IPS-11a (cell line): Measurements from ENCODE around the gene ANKRD33.

ENCODE experiments used
- H3K4me3 ChIP-seq: one replicate; pipeline ENCODE4 v1.5.1; 2013; ENCODE audit warnings: low read depth, low read length, control low read depth

ANKRD33 gene

GRCh38 chr12:51887476-51888315 is at the start of gene ANKRD33:
Gene ANKRD33, plus strand, starts transcription at chr12:51888103. Its CDS starts 84 bp downstream, at chr12:51888187.
- no peak within 1 kb of the TSS for H3K4me3 ChIP-seq

DNA sequence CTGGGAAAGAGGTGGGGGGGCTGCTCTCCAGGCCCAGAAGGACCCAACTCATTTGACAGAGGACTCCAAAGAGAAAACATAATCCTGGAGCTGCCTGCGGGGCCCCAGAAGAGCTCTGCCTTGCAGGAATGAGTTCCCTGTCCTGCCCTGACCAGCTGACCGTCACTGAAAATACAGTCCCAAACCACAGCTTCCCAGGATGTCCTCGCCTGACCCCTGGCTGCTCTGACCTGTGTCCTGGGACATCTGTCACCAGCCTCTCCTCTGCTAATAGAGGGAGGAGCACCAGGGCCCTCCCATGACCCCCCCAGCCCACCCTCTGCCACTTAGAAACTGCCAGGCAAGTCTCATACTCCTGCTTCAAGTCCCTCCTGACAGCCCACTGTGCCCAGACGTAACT is 49.1 kb upstream of the ANKRD33 start:
- H3K4me3 ChIP-seq: no peak overlapping the region

DNA sequence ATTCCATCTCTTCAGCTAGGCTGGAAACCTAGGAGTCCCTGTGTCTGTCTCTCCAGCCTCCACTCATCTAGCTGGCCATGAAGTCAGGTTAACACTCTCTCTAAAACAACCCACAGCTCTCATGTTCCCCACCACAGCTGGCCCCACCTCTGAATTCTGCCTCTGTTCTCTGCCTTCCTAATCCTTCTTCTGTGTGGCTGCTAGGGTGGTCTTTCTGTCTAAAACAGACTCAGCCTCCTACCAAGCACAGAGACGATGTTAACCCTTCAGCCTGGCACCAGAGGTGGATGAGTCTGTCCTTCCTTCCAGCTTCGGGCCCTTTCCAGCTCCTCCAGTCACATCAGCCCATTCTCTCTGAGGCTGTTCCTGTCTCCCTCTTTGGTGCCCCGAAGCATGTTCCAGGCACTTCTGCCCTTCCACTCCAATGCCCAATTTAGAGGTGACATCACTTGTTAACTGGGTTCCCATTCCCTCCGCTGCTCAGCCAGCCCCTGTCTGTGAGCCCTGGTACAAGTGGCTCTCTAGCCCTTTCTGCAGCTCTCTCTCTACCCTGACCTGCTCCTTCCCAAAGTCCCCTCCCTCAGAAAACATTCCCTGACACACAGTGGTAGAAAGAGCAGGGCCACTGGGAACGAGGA is 48.5 kb upstream of the ANKRD33 start:
- no peak overlapping the region for H3K4me3 ChIP-seq

DNA sequence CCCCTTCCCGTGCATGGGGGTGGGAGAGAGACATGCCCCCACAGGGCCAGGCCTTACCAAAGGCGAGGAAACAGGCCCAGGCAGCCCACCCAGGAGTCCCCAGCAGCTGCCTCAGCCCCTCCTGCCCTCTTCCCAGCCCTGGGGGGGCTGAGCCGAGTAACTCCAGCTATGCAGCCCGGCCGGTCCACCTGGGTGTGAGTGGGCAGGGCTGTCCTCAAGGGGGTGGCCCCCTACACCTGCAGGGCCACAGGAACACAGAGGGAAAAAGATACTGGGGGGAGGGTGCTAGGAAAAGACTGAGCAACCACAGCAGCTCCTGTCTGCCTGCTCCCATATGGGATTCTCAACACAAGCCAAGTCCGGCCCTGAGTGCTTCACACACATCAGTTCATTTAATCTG is 46.9 kb upstream of the ANKRD33 start:
- H3K4me3 ChIP-seq: no peak overlapping the region

GRCh38 chr12:51841727-51842126 is 46.2 kb upstream of the ANKRD33 start:
- no peak overlapping the region for H3K4me3 ChIP-seq

DNA sequence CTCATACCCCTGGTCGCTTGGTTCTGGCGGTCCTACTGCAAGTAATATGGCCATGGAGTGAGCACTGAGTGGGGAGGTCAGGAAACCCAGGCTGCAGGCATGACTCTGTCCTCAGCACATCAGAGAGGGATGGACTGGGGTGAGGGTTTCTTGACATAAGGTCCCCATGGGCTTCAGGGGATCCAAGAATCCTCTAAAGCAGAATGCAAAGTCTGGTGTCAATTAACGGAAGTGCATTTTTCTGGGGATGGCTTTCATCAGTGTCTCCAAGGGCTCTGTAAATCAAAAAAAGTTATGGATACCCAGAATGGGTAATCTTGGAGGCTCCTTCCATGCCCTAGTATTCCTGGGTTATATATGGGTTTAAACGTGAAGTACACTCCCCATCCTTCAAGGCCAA is 43.0 kb upstream of the ANKRD33 start:
- H3K4me3 ChIP-seq: no peak overlapping the region

GRCh38 chr12:51845482-51845881 is 42.4 kb upstream of the ANKRD33 start:
- H3K4me3 ChIP-seq: no peak overlapping the region

GRCh38 chr12:51846271-51846691 is 41.6 kb upstream of the ANKRD33 start:
- no peak overlapping the region for H3K4me3 ChIP-seq

GRCh38 chr12:51846911-51847642 is 40.8 kb upstream of the ANKRD33 start:
- peak overlapping the region; percentile 67 for H3K4me3 ChIP-seq

DNA sequence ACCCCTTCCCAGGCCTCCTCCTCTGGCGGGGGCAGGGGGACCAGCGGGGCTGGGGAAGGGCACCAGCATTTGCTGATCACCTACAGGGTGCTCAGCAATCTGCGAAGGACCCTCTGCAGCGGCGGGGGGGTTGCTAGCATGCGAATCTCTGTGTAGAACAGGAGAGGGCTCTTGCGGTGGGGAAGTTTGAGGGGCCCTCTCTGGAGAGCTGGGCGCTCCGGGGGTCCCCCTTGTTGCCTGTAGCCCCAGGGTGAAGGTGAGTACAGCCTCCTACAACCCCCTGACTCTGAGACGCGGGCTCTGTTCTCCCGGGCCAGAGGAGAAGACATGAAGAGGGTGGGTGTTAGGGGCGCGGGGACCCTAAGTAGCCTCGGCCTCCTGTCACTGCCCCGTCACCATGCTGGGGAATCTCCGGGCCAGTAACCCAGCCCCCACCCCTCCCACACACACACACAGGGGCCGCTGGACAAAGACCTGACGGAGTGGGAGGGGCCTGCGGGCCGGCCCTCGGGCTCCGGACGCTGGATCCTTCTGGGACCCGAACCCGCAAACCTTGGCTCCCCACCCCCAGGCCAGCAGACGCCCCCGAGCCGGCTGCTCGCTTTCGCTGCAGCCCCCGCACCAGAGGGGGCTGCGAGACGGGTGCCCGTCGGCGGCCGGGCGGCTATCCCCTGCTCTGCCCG is 40.1 kb upstream of the ANKRD33 start:
- H3K4me3 ChIP-seq: peak overlapping the region; percentile 67

- peak within 1 kb of the TSS; percentile 67 for H3K4me3 ChIP-seq
These were observed 39.6 kb upstream of the ANKRD33 start, which contains the start of gene FIGNL2 for GRCh38 chr12:51848326-51848727. Gene FIGNL2, minus strand, starts transcription at chr12:51848718. Its CDS starts 26,305 bp downstream, at chr12:51822413.

DNA sequence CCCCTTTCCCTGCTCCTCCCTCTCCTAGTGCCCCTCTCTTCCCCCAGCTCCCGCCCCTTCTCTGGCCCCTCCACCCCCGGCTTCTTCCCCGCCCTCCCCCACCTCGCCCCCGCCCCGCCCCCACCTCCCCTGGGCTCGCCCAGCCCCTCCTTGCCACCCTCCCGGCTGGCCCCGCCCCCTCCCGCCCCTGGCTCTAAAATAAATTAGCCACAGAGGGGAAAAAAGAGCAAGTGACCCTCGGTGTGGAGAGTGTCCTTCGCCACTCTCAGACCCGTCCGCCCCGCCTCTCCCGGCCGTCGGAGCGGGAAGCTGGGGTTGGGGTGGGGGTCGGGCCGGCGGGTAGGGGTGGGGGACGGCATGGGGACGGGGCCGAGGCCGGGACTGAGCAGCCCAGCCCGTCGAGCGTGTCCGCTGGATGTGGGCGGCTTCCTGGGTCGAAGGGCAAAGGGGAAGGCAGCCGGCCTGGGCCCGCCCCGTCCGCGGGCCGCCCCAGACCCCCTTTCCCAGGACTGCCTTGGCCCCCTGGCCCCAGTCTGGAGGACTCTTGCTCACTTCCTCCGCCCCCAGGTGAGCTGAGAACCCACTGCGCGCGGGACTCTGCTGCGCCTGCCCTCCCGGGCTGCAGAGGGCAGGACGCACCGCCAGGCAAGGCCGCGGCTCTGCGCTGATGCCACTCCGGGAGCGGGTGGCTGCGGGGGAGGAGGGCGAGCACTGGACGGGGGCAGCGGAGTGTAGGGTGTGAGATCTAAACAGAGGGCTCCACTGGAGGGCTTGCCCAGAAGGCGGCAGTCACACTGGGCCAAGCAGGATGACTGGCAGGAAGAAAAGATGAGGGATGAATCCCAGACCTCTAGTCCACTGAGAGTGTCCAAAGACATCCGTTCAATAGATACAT is 38.8 kb upstream of the ANKRD33 start:
- peak overlapping the region; percentile 33 for H3K4me3 ChIP-seq

DNA sequence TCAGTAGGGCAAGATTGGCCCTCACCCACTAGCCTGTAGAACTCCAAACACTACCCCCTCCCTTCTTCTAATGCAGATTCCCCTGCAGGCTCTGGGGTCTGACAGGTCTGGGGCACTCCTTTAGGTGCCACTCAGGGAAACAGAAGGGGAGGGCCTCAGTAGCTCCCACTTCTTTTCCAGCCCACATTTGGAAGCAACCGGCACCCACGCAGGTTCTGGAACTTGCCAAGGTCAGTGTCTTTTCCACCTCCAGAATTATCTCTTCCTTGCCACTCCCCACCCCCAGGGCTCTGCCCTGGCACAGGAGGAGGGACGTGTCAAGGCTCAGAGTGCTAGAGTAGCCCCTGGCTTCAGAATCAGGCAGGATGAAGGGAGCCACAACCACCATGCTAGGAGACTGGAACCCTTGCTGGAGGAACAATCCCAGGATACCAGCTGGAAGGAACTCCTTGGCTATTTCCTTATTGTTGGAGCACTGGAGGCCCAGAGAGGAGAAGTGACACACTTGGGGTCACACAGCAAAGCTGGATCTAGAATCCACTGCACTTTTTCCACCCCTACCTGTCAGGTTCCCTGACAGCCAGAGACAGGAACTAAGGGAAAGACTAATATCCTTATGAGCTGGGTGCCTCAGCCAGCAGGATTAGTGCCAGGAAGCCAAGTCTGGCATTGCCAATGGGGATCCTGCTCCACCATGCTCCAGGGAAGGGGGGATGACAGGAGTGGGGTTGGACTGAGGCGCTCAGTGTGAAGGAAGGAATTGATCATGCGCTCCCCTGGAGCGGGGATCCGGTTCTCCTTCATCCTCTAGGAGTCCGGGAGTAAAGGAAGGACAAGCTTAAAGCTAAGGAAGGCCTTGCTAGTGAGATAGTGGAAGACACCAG is 37.6 kb upstream of the ANKRD33 start:
- no peak overlapping the region for H3K4me3 ChIP-seq

- H3K4me3 ChIP-seq: no peak overlapping the region
These were observed 37.0 kb upstream of the ANKRD33 start for GRCh38 chr12:51850965-51851299.

- no peak overlapping the region for H3K4me3 ChIP-seq
These were observed 36.3 kb upstream of the ANKRD33 start for GRCh38 chr12:51851413-51852124.

DNA sequence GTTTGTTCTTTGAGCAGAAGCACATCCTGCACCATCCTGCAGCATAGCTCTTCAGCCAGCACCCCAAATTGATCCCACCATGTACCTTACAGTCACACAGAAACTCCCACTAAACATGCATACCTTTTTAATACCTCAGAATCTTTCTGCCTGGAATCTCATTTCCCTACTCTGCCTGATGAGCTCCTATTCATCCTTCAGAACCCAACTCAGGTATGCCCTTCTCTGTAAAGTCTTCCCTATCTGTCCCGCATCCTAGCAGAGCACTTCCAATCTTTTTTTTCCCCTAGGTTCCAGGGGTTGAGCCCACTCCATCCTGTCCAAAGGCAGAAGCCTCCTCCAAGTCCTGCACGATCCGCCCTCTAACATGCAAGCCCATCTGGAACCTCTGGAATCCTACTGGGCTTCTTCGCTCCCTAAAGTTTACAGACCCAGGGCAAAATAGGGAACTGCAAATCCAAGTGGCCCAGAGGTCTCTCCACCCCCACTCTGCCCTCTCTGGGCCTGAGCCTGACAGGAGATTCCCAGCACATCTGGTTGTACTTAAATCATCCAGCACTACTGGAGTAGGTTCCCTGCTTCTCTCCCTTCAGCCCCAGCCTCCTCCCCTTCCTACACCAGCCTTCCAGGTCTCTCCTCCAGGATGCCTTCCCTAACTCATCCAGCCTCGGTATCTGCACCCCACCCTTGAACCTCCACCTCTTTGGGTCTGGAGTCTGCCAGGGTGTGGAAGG is 35.3 kb upstream of the ANKRD33 start:
- no peak overlapping the region for H3K4me3 ChIP-seq

- peak overlapping the region; percentile 41 for H3K4me3 ChIP-seq
These were observed 32.1 kb upstream of the ANKRD33 start for GRCh38 chr12:51855586-51856428.
